Erythroblast (primary cell): ENCODE measurements around the gene WFDC5.

ENCODE experiments used
- GATA1 ChIP-seq: IDR thresholded peaks from 2 replicates; pipeline ENCODE4 v1.6.1; 2011; ENCODE audit warnings: low read depth, mild to moderate bottlenecking, control low read depth, low read length, moderate library complexity
- POLR2A ChIP-seq: IDR thresholded peaks from 2 replicates; pipeline ENCODE4 v1.6.1; 2011; ENCODE audit warnings: mild to moderate bottlenecking, low read length

DNA sequence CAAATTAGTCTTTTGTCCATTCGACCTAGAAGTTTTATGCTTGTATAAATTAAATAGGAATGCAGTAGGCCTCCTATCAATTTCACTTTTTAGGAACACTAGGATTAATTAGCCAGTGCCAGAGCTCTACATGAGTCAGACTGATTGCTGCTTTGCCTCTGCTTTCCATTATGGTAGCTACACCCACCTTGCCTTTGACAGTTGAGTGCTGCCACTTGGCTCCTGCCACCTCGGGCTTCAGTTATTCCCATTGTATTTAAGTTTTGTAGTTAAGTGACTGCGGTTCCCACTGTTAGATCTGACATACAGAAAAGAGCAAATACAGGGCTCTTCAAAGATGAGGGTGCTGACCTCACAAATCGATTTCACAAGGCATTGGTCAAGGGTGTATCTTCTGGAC, 25.9 kb upstream of the WFDC5 start:
- TF ChIP-seq POLR2A (no peak), GATA1 (no peak)
